Urothelium cell line (cell line): ENCODE measurements around the gene CCNG2.
"Not testable (repeated sequence)": the region's sequence is repeated elsewhere in the genome, so short reads cannot be mapped to it uniquely, and the experiment has no call there.

Source experiments
- DNase-seq: peaks from one replicate; pipeline ENCODE4 v3.0.0; 2011; ENCODE audit warnings: low spot score, mixed read lengths
- FAIRE-seq: peaks from 2 replicates; lab custom pipeline; 2011; peaks lifted over from hg19 to GRCh38; lab: Jason Lieb, UNC

Gene CCNG2

GRCh38 chr4:77156912-77157858 lies at the start of gene CCNG2:
TSS of gene CCNG2 (plus strand) at chr4:77157207. CDS start at chr4:77158533, 1,326 bp downstream.
- FAIRE-seq, result no peak
- peak; percentile 73 for DNase-seq

- no peak for DNase-seq
- no peak for FAIRE-seq
Measured at GRCh38 chr4:77110730-77111129, 46.3 kb upstream of the CCNG2 start.

- DNase-seq (no peak), FAIRE-seq (no peak)
Measured at GRCh38 chr4:77113069-77113468, 43.9 kb upstream of the CCNG2 start.

GRCh38 chr4:77117721-77118120 lies 39.3 kb upstream of the CCNG2 start:
- DNase-seq (no peak), FAIRE-seq (no peak)

GRCh38 chr4:77120886-77121508 lies 36.0 kb upstream of the CCNG2 start:
- no peak for DNase-seq
- no peak for FAIRE-seq

GRCh38 chr4:77121736-77122240 lies 35.2 kb upstream of the CCNG2 start:
- DNase-seq, result no peak
- FAIRE-seq, result no peak

GRCh38 chr4:77122656-77123055 lies 34.4 kb upstream of the CCNG2 start:
- DNase-seq (no peak), FAIRE-seq (no peak)

- DNase-seq (no peak), FAIRE-seq (no peak)
Measured at GRCh38 chr4:77123411-77123810, 33.6 kb upstream of the CCNG2 start.

GRCh38 chr4:77124576-77124975 lies 32.4 kb upstream of the CCNG2 start:
- FAIRE-seq (no peak), DNase-seq (no peak)

GRCh38 chr4:77125961-77126360 lies 31.0 kb upstream of the CCNG2 start:
- FAIRE-seq (no peak), DNase-seq (no peak)

GRCh38 chr4:77126809-77127208 lies 30.2 kb upstream of the CCNG2 start:
- FAIRE-seq, result no peak
- DNase-seq, result no peak

- no peak for DNase-seq
- no peak for FAIRE-seq
Measured at GRCh38 chr4:77127215-77127614, 29.8 kb upstream of the CCNG2 start.

- no peak for FAIRE-seq
Measured at GRCh38 chr4:77127837-77128621, 29.0 kb upstream of the CCNG2 start.

GRCh38 chr4:77132652-77133312 lies 24.2 kb upstream of the CCNG2 start:
- no peak for DNase-seq
- FAIRE-seq, result no peak

More at GRCh38 chr4:77127837-77128621, 29.0 kb upstream of the CCNG2 start:
- no peak for DNase-seq

- not testable (repeated sequence) for FAIRE-seq, DNase-seq
Measured at GRCh38 chr4:77137448-77137847, 19.6 kb upstream of the CCNG2 start.

- no peak for FAIRE-seq
- DNase-seq, result no peak
Measured at GRCh38 chr4:77141964-77142645, 14.9 kb upstream of the CCNG2 start.

- no peak for FAIRE-seq
- DNase-seq, result no peak
Measured at GRCh38 chr4:77142646-77143028, 14.4 kb upstream of the CCNG2 start.

GRCh38 chr4:77143091-77143490 lies 13.9 kb upstream of the CCNG2 start:
- no peak for DNase-seq
- no peak for FAIRE-seq

GRCh38 chr4:77145842-77146185 lies 11.2 kb upstream of the CCNG2 start:
- FAIRE-seq, result no peak
- no peak for DNase-seq
